ENCODE results near the gene L3MBTL2. TPM values are rescaled to one million over a fixed set of nuclear protein-coding genes. Genes with fewer than 3 reads are reported as not detected.
"Not testable (repeated sequence)": the region's sequence is repeated elsewhere in the genome, so short reads cannot be mapped to it uniquely, and the experiment has no call there.

L3MBTL2 gene
- polyA plus RNA-seq (2013, experiment 1 of 4), result 30.3 TPM
- polyA plus RNA-seq (2013, experiment 2 of 4), result 35.8 TPM
- 20.9 TPM for polyA plus RNA-seq (2013, experiment 3 of 4)
- 22.9 TPM for polyA plus RNA-seq (2013, experiment 4 of 4)

DNA sequence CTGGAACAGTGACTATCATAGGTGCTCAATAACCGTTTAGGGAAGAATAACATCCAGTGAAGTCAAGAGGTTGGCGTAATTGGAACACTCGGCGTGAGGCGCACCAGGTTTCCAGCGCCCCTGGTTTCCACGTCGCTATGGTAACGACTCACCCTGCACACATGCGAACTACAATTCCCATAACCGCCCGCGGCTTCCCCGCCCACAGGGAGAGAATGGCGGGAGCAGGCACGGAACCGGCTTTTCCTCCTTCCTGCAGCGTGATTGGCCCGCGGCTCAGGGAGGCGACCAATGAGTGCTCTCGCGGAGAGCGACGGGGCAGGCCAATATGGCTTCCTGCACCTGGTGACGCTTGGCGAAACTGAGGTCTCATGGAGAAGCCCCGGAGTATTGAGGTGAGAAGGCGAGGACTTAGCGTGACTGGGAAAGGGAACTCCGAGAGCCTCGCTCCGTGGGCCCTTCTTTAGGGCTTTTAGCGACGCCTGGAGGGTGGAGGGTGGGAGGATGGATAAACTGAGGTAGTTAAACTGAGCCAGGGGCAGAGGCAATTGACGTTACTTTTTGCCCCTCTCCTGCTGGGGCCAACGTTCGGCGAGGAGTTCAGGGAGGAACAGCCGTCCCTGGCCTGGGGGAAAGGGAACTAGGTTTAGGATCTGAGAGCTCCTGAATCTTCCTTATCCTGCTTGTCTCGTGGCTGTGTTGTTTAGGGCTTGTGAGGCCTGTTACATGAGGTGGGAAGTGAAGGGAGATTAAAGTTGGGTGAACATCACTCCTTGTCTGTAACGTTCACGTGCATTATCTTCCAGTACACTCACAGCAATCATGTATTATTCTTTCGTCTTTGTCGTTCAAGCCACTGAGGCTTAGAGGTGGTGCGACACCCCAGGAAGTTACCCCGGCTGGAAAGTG, at the start of gene L3MBTL2:
TSS of gene L3MBTL2 (plus strand) at position 321 of the 909 bp plus-strand sequence. CDS start at position 372, 51 bp downstream.
- 4 to 5% methylated on average over 47 of the region's 47 CpGs for WGBS, 2 experiments
- H3K27ac ChIP-seq (ENCODE audit: insufficient read depth, low read depth, low read length, poor library complexity, severe bottlenecking), result no peak within 1 kb of the TSS

DNA sequence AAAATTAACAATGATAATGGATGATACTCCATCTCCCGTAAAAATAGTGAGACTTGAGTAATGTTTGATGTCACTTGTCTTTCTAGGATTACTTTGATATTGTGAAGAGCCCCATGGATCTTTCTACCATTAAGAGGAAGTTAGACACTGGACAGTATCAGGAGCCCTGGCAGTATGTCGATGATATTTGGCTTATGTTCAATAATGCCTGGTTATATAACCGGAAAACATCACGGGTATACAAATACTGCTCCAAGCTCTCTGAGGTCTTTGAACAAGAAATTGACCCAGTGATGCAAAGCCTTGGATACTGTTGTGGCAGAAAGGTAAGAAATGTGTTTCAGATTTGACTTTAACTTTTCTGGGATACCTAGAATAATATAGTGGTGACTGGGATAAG, 48.0 kb upstream of the L3MBTL2 start:
- Histone ChIP-seq H3K36me3 (ENCODE audit: control insufficient read depth, insufficient read depth, low read length) (peaks cover 92% of the 10 kb centered on the region), H3K27ac (ENCODE audit: insufficient read depth, low read depth, low read length, poor library complexity, severe bottlenecking) (no peak overlapping the region), H3K4me3 (ENCODE audit: insufficient read depth, low read depth, low read length) (no peak overlapping the region), H3K4me1 (ENCODE audit: control insufficient read depth, insufficient read depth, low read length) (no peaks in the 10 kb centered on the region), H3K9me3 (ENCODE audit: control insufficient read depth, low read length) (no peaks in the 10 kb centered on the region), H3K27me3 (ENCODE audit: control insufficient read depth, insufficient read depth, low read length, poor library complexity, severe bottlenecking) (no peaks in the 10 kb centered on the region)
- 98 to 99% methylated on average over 4 of the region's 4 CpGs for WGBS, 2 experiments

More for the DNA sequence above, at the start of gene L3MBTL2:
- Histone ChIP-seq H3K36me3 (ENCODE audit: control insufficient read depth, insufficient read depth, low read length) (no peaks in the 10 kb centered on the region), H3K4me3 (ENCODE audit: insufficient read depth, low read depth, low read length) (peak within 1 kb of the TSS; percentile 76), H3K27me3 (ENCODE audit: control insufficient read depth, insufficient read depth, low read length, poor library complexity, severe bottlenecking) (peaks cover 17% of the 10 kb centered on the region), H3K9me3 (ENCODE audit: control insufficient read depth, low read length) (no peaks in the 10 kb centered on the region), H3K4me1 (ENCODE audit: control insufficient read depth, insufficient read depth, low read length) (peaks cover 3% of the 10 kb centered on the region)

DNA sequence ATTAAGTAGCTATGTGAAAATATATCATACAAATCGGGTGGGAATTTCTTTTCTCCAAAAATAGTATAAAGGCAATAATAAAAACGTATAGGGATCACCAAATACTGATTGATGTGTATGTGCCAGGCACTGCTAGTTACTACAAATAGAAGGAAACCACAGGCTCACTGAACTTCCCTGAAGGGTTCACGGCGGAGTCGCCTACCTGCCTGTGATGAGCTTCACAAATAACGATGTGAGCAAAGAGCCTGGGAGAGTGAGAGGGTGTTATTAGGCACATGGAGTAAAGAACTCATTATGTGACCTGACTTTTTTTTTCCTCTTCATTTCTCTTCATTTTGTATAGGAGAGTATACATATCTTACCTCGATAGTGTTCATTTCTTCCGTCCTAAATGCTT, 36.0 kb upstream of the L3MBTL2 start:
- 94 to 97% methylated on average over 6 to 8 of the region's 8 CpGs for WGBS, 2 experiments
- Histone ChIP-seq H3K27ac (ENCODE audit: insufficient read depth, low read depth, low read length, poor library complexity, severe bottlenecking) (no peak overlapping the region), H3K9me3 (ENCODE audit: control insufficient read depth, low read length) (no peaks in the 10 kb centered on the region), H3K36me3 (ENCODE audit: control insufficient read depth, insufficient read depth, low read length) (peaks cover 68% of the 10 kb centered on the region), H3K4me3 (ENCODE audit: insufficient read depth, low read depth, low read length) (no peak overlapping the region), H3K27me3 (ENCODE audit: control insufficient read depth, insufficient read depth, low read length, poor library complexity, severe bottlenecking) (no peaks in the 10 kb centered on the region), H3K4me1 (ENCODE audit: control insufficient read depth, insufficient read depth, low read length) (no peaks in the 10 kb centered on the region)

DNA sequence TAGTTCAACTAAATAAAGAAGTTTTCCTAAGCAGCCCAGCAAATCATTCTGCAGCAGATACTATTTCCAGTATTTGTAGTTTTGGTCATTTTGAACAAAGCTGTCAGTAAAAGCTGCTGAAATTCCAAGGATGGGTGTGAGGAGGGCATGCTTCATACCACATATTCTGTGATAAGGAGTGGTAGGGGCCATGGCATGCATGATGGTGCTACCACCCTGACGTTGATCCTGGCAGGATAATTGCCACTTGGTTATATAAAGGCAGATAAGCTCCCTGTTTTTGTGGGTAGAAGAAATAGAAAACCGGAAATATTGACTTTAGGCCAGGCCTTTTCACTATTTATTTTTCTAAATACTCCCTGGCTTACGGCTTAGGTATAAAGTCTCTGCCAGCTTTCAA, 33.1 kb upstream of the L3MBTL2 start:
- Histone ChIP-seq H3K9me3 (ENCODE audit: control insufficient read depth, low read length) (no peaks in the 10 kb centered on the region), H3K27me3 (ENCODE audit: control insufficient read depth, insufficient read depth, low read length, poor library complexity, severe bottlenecking) (no peaks in the 10 kb centered on the region)
- 92% methylated on average over 3 of the region's 3 CpGs for WGBS, 2 experiments

DNA sequence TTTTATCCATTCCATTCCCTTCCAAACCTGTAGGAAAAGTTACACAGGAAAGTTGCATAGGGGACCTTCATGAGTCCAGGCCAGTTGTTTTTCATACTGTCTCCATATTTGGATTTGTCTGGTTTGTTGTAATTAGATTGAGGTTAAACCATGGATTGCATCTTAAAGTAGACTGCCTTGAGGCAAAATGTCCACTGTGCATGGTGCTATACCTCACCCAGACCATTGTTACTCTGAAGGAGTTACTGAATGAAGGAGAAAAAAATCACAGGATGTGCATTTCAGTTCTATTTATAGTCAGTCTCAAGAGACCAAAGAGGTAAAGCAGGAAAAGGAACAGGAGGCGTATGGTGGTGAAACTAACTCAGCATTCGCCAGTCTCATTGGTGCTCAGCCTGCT, 29.6 kb upstream of the L3MBTL2 start:
- H3K9me3 ChIP-seq (ENCODE audit: control insufficient read depth, low read length), result no peaks in the 10 kb centered on the region
- H3K4me1 ChIP-seq (ENCODE audit: control insufficient read depth, insufficient read depth, low read length), result no peaks in the 10 kb centered on the region
- peaks cover 60% of the 10 kb centered on the region for H3K36me3 ChIP-seq (ENCODE audit: control insufficient read depth, insufficient read depth, low read length)
- no peak overlapping the region for H3K4me3 ChIP-seq (ENCODE audit: insufficient read depth, low read depth, low read length)
- no peak overlapping the region for H3K27ac ChIP-seq (ENCODE audit: insufficient read depth, low read depth, low read length, poor library complexity, severe bottlenecking)
- WGBS, 2 experiments, result 93 to 97% methylated on average over 2 of the region's 2 CpGs
- H3K27me3 ChIP-seq (ENCODE audit: control insufficient read depth, insufficient read depth, low read length, poor library complexity, severe bottlenecking), result no peaks in the 10 kb centered on the region

More for the DNA sequence above, 33.1 kb upstream of the L3MBTL2 start:
- no peaks in the 10 kb centered on the region for H3K4me1 ChIP-seq (ENCODE audit: control insufficient read depth, insufficient read depth, low read length)
- no peak overlapping the region for H3K4me3 ChIP-seq (ENCODE audit: insufficient read depth, low read depth, low read length)
- H3K27ac ChIP-seq (ENCODE audit: insufficient read depth, low read depth, low read length, poor library complexity, severe bottlenecking), result no peak overlapping the region
- peaks cover 72% of the 10 kb centered on the region for H3K36me3 ChIP-seq (ENCODE audit: control insufficient read depth, insufficient read depth, low read length)

DNA sequence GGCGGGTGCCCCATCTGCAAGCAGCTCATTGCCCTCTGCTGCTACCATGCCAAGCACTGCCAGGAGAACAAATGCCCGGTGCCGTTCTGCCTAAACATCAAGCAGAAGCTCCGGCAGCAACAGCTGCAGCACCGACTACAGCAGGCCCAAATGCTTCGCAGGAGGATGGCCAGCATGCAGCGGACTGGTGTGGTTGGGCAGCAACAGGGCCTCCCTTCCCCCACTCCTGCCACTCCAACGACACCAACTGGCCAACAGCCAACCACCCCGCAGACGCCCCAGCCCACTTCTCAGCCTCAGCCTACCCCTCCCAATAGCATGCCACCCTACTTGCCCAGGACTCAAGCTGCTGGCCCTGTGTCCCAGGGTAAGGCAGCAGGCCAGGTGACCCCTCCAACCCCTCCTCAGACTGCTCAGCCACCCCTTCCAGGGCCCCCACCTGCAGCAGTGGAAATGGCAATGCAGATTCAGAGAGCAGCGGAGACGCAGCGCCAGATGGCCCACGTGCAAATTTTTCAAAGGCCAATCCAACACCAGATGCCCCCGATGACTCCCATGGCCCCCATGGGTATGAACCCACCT, 28.0 kb upstream of the L3MBTL2 start:
- Histone ChIP-seq H3K4me1 (ENCODE audit: control insufficient read depth, insufficient read depth, low read length) (no peaks in the 10 kb centered on the region), H3K36me3 (ENCODE audit: control insufficient read depth, insufficient read depth, low read length) (peaks cover 57% of the 10 kb centered on the region), H3K4me3 (ENCODE audit: insufficient read depth, low read depth, low read length) (no peak overlapping the region), H3K27ac (ENCODE audit: insufficient read depth, low read depth, low read length, poor library complexity, severe bottlenecking) (no peak overlapping the region), H3K9me3 (ENCODE audit: control insufficient read depth, low read length) (no peaks in the 10 kb centered on the region), H3K27me3 (ENCODE audit: control insufficient read depth, insufficient read depth, low read length, poor library complexity, severe bottlenecking) (no peaks in the 10 kb centered on the region)
- 94 to 95% methylated on average over 15 of the region's 15 CpGs for WGBS, 2 experiments

DNA sequence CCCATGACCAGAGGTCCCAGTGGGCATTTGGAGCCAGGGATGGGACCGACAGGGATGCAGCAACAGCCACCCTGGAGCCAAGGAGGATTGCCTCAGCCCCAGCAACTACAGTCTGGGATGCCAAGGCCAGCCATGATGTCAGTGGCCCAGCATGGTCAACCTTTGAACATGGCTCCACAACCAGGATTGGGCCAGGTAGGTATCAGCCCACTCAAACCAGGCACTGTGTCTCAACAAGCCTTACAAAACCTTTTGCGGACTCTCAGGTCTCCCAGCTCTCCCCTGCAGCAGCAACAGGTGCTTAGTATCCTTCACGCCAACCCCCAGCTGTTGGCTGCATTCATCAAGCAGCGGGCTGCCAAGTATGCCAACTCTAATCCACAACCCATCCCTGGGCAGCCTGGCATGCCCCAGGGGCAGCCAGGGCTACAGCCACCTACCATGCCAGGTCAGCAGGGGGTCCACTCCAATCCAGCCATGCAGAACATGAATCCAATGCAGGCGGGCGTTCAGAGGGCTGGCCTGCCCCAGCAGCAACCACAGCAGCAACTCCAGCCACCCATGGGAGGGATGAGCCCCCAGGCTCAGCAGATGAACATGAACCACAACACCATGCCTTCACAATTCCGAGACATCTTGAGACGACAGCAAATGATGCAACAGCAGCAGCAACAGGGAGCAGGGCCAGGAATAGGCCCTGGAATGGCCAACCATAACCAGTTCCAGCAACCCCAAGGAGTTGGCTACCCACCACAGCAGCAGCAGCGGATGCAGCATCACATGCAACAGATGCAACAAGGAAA, 27.3 kb upstream of the L3MBTL2 start:
- no peaks in the 10 kb centered on the region for H3K9me3 ChIP-seq (ENCODE audit: control insufficient read depth, low read length)
- H3K27me3 ChIP-seq (ENCODE audit: control insufficient read depth, insufficient read depth, low read length, poor library complexity, severe bottlenecking), result no peaks in the 10 kb centered on the region
- H3K4me1 ChIP-seq (ENCODE audit: control insufficient read depth, insufficient read depth, low read length), result no peaks in the 10 kb centered on the region
- H3K4me3 ChIP-seq (ENCODE audit: insufficient read depth, low read depth, low read length), result no peak overlapping the region
- H3K36me3 ChIP-seq (ENCODE audit: control insufficient read depth, insufficient read depth, low read length), result peaks cover 56% of the 10 kb centered on the region
- WGBS, 2 experiments, result 94 to 96% methylated on average over 9 of the region's 9 CpGs
- no peak overlapping the region for H3K27ac ChIP-seq (ENCODE audit: insufficient read depth, low read depth, low read length, poor library complexity, severe bottlenecking)

DNA sequence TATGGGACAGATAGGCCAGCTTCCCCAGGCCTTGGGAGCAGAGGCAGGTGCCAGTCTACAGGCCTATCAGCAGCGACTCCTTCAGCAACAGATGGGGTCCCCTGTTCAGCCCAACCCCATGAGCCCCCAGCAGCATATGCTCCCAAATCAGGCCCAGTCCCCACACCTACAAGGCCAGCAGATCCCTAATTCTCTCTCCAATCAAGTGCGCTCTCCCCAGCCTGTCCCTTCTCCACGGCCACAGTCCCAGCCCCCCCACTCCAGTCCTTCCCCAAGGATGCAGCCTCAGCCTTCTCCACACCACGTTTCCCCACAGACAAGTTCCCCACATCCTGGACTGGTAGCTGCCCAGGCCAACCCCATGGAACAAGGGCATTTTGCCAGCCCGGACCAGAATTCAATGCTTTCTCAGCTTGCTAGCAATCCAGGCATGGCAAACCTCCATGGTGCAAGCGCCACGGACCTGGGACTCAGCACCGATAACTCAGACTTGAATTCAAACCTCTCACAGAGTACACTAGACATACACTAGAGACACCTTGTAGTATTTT, 26.6 kb upstream of the L3MBTL2 start:
- 96% methylated on average over 8 of the region's 8 CpGs for WGBS, 2 experiments
- Histone ChIP-seq H3K9me3 (ENCODE audit: control insufficient read depth, low read length) (no peaks in the 10 kb centered on the region), H3K4me3 (ENCODE audit: insufficient read depth, low read depth, low read length) (no peak overlapping the region), H3K36me3 (ENCODE audit: control insufficient read depth, insufficient read depth, low read length) (peaks cover 50% of the 10 kb centered on the region), H3K27me3 (ENCODE audit: control insufficient read depth, insufficient read depth, low read length, poor library complexity, severe bottlenecking) (no peaks in the 10 kb centered on the region), H3K27ac (ENCODE audit: insufficient read depth, low read depth, low read length, poor library complexity, severe bottlenecking) (no peak overlapping the region), H3K4me1 (ENCODE audit: control insufficient read depth, insufficient read depth, low read length) (no peaks in the 10 kb centered on the region)

DNA sequence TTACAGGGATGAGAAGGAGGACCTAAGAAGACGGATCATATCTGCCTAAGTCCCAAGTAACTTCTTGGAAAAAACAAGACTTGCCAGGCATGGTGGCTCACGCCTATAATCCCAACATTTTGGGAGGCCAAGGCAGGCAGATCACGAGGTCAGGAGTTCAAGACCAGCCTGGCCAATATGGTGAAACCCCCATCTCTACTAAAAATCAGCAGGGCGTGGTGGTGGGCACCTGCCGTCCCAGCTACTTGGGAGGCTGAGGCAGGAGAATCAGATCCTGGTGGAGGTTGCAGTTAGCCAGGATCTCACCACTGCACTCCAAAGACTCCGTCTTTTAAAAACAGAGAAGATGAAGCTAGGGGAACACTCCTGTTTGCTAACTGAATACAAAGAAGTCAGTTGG, 24.8 kb upstream of the L3MBTL2 start:
- not testable (repeated sequence) for H3K4me1 ChIP-seq (ENCODE audit: control insufficient read depth, insufficient read depth, low read length); H3K9me3 ChIP-seq (ENCODE audit: control insufficient read depth, low read length); H3K27ac ChIP-seq (ENCODE audit: insufficient read depth, low read depth, low read length, poor library complexity, severe bottlenecking); H3K4me3 ChIP-seq (ENCODE audit: insufficient read depth, low read depth, low read length); H3K27me3 ChIP-seq (ENCODE audit: control insufficient read depth, insufficient read depth, low read length, poor library complexity, severe bottlenecking)
- 94% methylated on average over 6 of the region's 6 CpGs for WGBS, 2 experiments
- peaks cover 33% of the 10 kb centered on the region for H3K36me3 ChIP-seq (ENCODE audit: control insufficient read depth, insufficient read depth, low read length)

All from ectodermal cell (in vitro differentiated cells).